Measurements from ENCODE around the gene NUDT22. TPM values are rescaled to one million over a fixed set of nuclear protein-coding genes. Genes with fewer than 3 reads are reported as not detected.
"Not testable (repeated sequence)": the region's sequence is repeated elsewhere in the genome, so short reads cannot be mapped to it uniquely, and the experiment has no call there.

The NUDT22 gene
- total RNA-seq, 4 donors from 2014 or later: 36.8 to 53.7 (median 45.8) TPM

DNA sequence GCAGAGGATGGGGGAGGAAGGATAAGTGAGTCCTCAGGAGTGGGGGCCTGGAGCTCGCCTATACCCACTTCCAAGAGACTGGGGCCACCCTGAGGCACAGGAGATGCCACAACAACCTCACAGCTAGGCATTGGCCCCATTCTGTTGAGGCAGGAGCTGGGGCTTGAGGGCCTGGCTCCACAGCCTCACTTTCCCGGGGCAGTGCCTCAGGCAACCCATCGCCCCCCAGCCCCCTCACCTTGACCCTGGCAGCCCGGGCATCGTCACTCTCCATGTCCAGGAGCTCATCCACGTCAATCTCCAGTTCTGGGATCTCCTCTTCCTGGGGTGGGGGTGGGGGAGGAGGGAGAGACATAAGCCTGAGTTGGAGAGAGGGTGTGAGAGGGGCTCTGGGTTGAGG, 18.9 kb downstream of the NUDT22 start:
- no peak for ATAC-seq
- whole genome bisulfite sequencing, 2 donors (ENCODE audit: low coverage in 1 of 2): 40% methylated on average over 1 of the region's 6 CpGs; no CpG with 5 or more reads in 1 of the 2 donors

GRCh38 chr11:64245401-64245796, 19.3 kb downstream of the NUDT22 start:
- ATAC-seq: no peak
- Histone ChIP-seq H3K4me3 (peak overlapping the region; percentile 52 to 69), H3K4me1 (peaks cover 0 to 51% (median 38%) of the 10 kb centered on the region in 3 donors), H3K27me3 (no peaks in the 10 kb centered on the region), H3K36me3 (peaks cover 0 to 15% of the 10 kb centered on the region in 2 donors), H3K27ac (peak overlapping the region; percentile 22 to 92 (median 88)), H3K9me3 (no peaks in the 10 kb centered on the region)
- WGBS, 2 donors (ENCODE audit: low coverage in 1 of 2): no CpG with 5 or more reads among the region's 6 CpGs
- TF ChIP-seq POLR2AphosphoS5 (IDR thresholded peaks at IDR 0.05) (no peak), EP300 (IDR thresholded peaks at IDR 0.05) (no peak), CTCF (IDR thresholded peaks at IDR 0.05) (no peak), POLR2A (IDR thresholded peaks at IDR 0.05) (no peak)

More for the DNA sequence above, 18.9 kb downstream of the NUDT22 start:
- TF ChIP-seq POLR2AphosphoS5 (IDR thresholded peaks at IDR 0.05): no peak
- TF ChIP-seq POLR2A (IDR thresholded peaks at IDR 0.05): no peak
- no peak for TF ChIP-seq EP300 (IDR thresholded peaks at IDR 0.05)
- no peak for TF ChIP-seq CTCF (IDR thresholded peaks at IDR 0.05)
- Histone ChIP-seq H3K4me3 (peak overlapping the region in 1 of 2 donors; percentile 69), H3K27ac (peak overlapping the region in 3 of 4 donors; percentile 87 to 92 (median 88)), H3K9me3 (no peaks in the 10 kb centered on the region), H3K4me1 (peaks cover 0 to 53% (median 42%) of the 10 kb centered on the region in 3 donors), H3K36me3 (peaks cover 0 to 15% of the 10 kb centered on the region in 2 donors), H3K27me3 (no peaks in the 10 kb centered on the region)

GRCh38 chr11:64245797-64246620, 19.9 kb downstream of the NUDT22 start:
- 0% methylated on average over 2 to 18 of the region's 46 CpGs for WGBS, 2 donors (ENCODE audit: low coverage in 1 of 2)
- no peak for ATAC-seq
- H3K27me3 ChIP-seq: no peaks in the 10 kb centered on the region
- peak overlapping the region; percentile 52 to 69 for H3K4me3 ChIP-seq
- peaks cover 0 to 55% (median 43%) of the 10 kb centered on the region in 3 donors for H3K4me1 ChIP-seq
- peak overlapping the region; percentile 22 to 92 (median 88) for H3K27ac ChIP-seq
- H3K36me3 ChIP-seq: peaks cover 0 to 15% of the 10 kb centered on the region in 2 donors
- TF ChIP-seq CTCF (IDR thresholded peaks at IDR 0.05): no peak
- TF ChIP-seq POLR2A (IDR thresholded peaks at IDR 0.05): no peak
- peak; percentile 5 for TF ChIP-seq POLR2AphosphoS5 (IDR thresholded peaks at IDR 0.05)
- TF ChIP-seq EP300 (IDR thresholded peaks at IDR 0.05): no peak
- no peaks in the 10 kb centered on the region for H3K9me3 ChIP-seq

DNA sequence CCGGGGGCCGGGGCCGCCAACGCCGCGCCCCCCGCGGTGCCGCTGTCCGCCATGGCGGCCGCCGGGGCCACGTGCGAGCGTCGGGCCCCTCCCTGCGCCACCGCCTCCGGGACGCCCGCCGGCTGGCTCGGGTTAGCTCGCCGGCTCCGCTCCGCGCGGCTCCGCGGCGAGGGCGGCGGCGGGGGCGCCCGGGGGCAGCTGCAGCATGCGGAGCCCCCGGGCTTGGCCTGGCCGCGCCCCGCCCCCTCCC, 20.5 kb downstream of the NUDT22 start:
- peak; percentile 6 for ATAC-seq
- H3K27me3 ChIP-seq, H3K9me3 ChIP-seq: not testable (repeated sequence)
- whole genome bisulfite sequencing, 2 donors (ENCODE audit: low coverage in 1 of 2): no CpG with 5 or more reads among the region's 43 CpGs
- Histone ChIP-seq H3K4me3 (peak overlapping the region; percentile 55 to 69), H3K27ac (peak overlapping the region in 3 of 4 donors; percentile 87 to 92 (median 88)), H3K36me3 (peaks cover 0 to 15% of the 10 kb centered on the region in 2 donors), H3K4me1 (peaks cover 0 to 58% (median 43%) of the 10 kb centered on the region in 3 donors)

GRCh38 chr11:64246871-64247728, 21.0 kb downstream of the NUDT22 start, which contains the start of gene PPP1R14B:
PPP1R14B (minus strand) TSS chr11:64246943; CDS start chr11:64246673, 270 bp downstream.
- peak; percentile 69 for ATAC-seq
- Histone ChIP-seq H3K27me3 (no peaks in the 10 kb centered on the region), H3K9me3 (no peaks in the 10 kb centered on the region), H3K4me1 (peaks cover 0 to 59% (median 44%) of the 10 kb centered on the region in 3 donors), H3K27ac (peak within 1 kb of the TSS; percentile 75 to 92 (median 88)), H3K36me3 (peaks cover 0 to 15% of the 10 kb centered on the region in 2 donors), H3K4me3 (peak within 1 kb of the TSS; percentile 55 to 69)
- peak in 3 of 4 experiments; percentile 37 to 48 (median 45) for TF ChIP-seq CTCF (IDR thresholded peaks at IDR 0.05)
- TF ChIP-seq EP300 (IDR thresholded peaks at IDR 0.05): no peak
- peak in 1 of 2 donors; percentile 33 for TF ChIP-seq POLR2A (IDR thresholded peaks at IDR 0.05)
- peak; percentile 34 for TF ChIP-seq POLR2AphosphoS5 (IDR thresholded peaks at IDR 0.05)
- WGBS, 2 donors (ENCODE audit: low coverage in 1 of 2): no CpG with 5 or more reads among the region's 74 CpGs

Data from gastroesophageal sphincter (tissue), 4 donors.